Stimulated activated CD4-positive, alpha-beta T cell treated with anti-CD3 and anti-CD28 coated beads, Interleukin-1b, Interleukin-23, amount 100 ng/mL, for 1 hour (primary cell): Measurements from ENCODE around the gene MRPL18.
"Not testable (repeated sequence)": the region's sequence is repeated elsewhere in the genome, so short reads cannot be mapped to it uniquely, and the experiment has no call there.

Experiments used
- DNase-seq, 2 donors: peaks; one replicate each; pipeline ENCODE4 v3.0.0-alpha.2; 2020; ENCODE audit warnings: low read depth in 2 of 2

MRPL18 gene

GRCh38 chr6:159816775-159817174 lies 26.5 kb downstream of the MRPL18 start:
- not testable (repeated sequence) for DNase-seq

- no peak for DNase-seq
Observed at GRCh38 chr6:159817951-159818739, 27.9 kb downstream of the MRPL18 start.

GRCh38 chr6:159819098-159819497 lies 28.8 kb downstream of the MRPL18 start:
- no peak for DNase-seq

- no peak for DNase-seq
Observed at GRCh38 chr6:159819932-159820640, 29.8 kb downstream of the MRPL18 start.

GRCh38 chr6:159821122-159821521 lies 30.9 kb downstream of the MRPL18 start:
- no peak for DNase-seq

GRCh38 chr6:159821726-159822125 lies 31.5 kb downstream of the MRPL18 start:
- DNase-seq = no peak

- DNase-seq = no peak
Observed at GRCh38 chr6:159823953-159824352, 33.7 kb downstream of the MRPL18 start.

- not testable (repeated sequence) for DNase-seq
Observed at GRCh38 chr6:159824690-159825089, 34.4 kb downstream of the MRPL18 start.

GRCh38 chr6:159826004-159826403 lies 35.7 kb downstream of the MRPL18 start:
- DNase-seq = no peak

- DNase-seq = no peak
Observed at GRCh38 chr6:159826968-159827647, 36.8 kb downstream of the MRPL18 start.

GRCh38 chr6:159828074-159828473 lies 37.8 kb downstream of the MRPL18 start:
- DNase-seq = no peak

- DNase-seq = no peak
Observed at GRCh38 chr6:159829526-159829925, 39.3 kb downstream of the MRPL18 start.

- no peak for DNase-seq
Observed at GRCh38 chr6:159830501-159831372, 40.5 kb downstream of the MRPL18 start.

GRCh38 chr6:159831373-159831679 lies 41.1 kb downstream of the MRPL18 start:
- no peak for DNase-seq

GRCh38 chr6:159832946-159833345 lies 42.7 kb downstream of the MRPL18 start:
- no peak for DNase-seq

GRCh38 chr6:159833556-159833955 lies 43.3 kb downstream of the MRPL18 start:
- DNase-seq = no peak

GRCh38 chr6:159833997-159834603 lies 43.8 kb downstream of the MRPL18 start:
- DNase-seq = no peak

- no peak for DNase-seq
Observed at GRCh38 chr6:159836718-159837490, 46.6 kb downstream of the MRPL18 start.

- no peak for DNase-seq
Observed at GRCh38 chr6:159837511-159837910, 47.2 kb downstream of the MRPL18 start.

- DNase-seq = no peak
Observed at GRCh38 chr6:159838020-159838744, 47.9 kb downstream of the MRPL18 start.
